IMR-90 (cell line): ENCODE measurements around the gene EML4. TPM values are rescaled to one million over a fixed set of nuclear protein-coding genes. Genes with fewer than 3 reads are reported as not detected.
A peak's percentile ranks its signal among the peaks of the same experiment; 100 is the strongest.

Source experiments
- ATAC-seq: fragments of 200-7000 bp; cut with Tn5 transposase; 2 replicates; pipeline ENCODE4 v1.9.1; 2020; ENCODE audit warnings: low read depth, mild to moderate bottlenecking, moderate library complexity
- BruUV-seq: library from RNA; stranded (reverse); fragments of 400-500 nt; replicated peaks from 2 replicates; lab custom pipeline; 2021; lab: Mats Ljungman, UMichigan
- CTCF ChIA-PET: fragments of 300-600 bp; formaldehyde crosslinking; extraction: SDS; loops from one replicate; lab custom pipeline; 2021; ENCODE audit warnings: antibody characterized with exemption; lab: Yijun Ruan, JAX
- POLR2A ChIA-PET: fragments of 300-600 bp; sonication (Branson Sonifier 250); formaldehyde crosslinking; loops from one replicate; lab custom pipeline; 2022; ENCODE audit warnings: antibody characterized with exemption; ENCODE audit not compliant: unreplicated experiment; lab: Charles Lee
- DNase-seq: peaks from one replicate; pipeline ENCODE4 v3.0.0; 2013
- H2AFZ ChIP-seq: replicated peaks from 2 replicates; pipeline ENCODE3; 2013; ENCODE audit warnings: low read length, mild to moderate bottlenecking; ENCODE audit not compliant: poor library complexity
- H2AK5ac ChIP-seq: 2 replicates; pipeline ENCODE4 v1.6.1; 2013; ENCODE audit warnings: low read depth, low read length, inconsistent platforms
- H2AK9ac ChIP-seq: replicated peaks from 2 replicates; pipeline ENCODE3; 2013; ENCODE audit warnings: mild to moderate bottlenecking, low read depth, low read length, moderate library complexity; ENCODE audit not compliant: poor library complexity
- H2BK120ac ChIP-seq: 2 replicates; pipeline ENCODE4 v1.6.1; 2013; ENCODE audit warnings: low read depth, low read length, inconsistent platforms
- H2BK15ac ChIP-seq: 3 replicates; pipeline ENCODE4 v1.6.1; 2013; ENCODE audit warnings: low read depth, low read length, inconsistent platforms
- H2BK20ac ChIP-seq: 2 replicates; pipeline ENCODE4 v1.6.1; 2013; ENCODE audit warnings: low read depth, mild to moderate bottlenecking, inconsistent platforms, low read length, moderate library complexity
- H2BK5ac ChIP-seq: 2 replicates; pipeline ENCODE4 v1.6.1; 2013; ENCODE audit warnings: mild to moderate bottlenecking, low read depth, low read length, inconsistent platforms; ENCODE audit not compliant: poor library complexity, severe bottlenecking
- H3K14ac ChIP-seq: replicated peaks from 2 replicates; pipeline ENCODE4 v1.6.1; 2013; ENCODE audit warnings: low read depth, low read length, inconsistent platforms
- H3K18ac ChIP-seq: 2 replicates; pipeline ENCODE4 v1.6.1; 2013; ENCODE audit warnings: low read depth, low read length, control low read depth
- H3K23ac ChIP-seq: 2 replicates; pipeline ENCODE4 v1.6.1; 2013; ENCODE audit warnings: low read depth, low read length, inconsistent platforms
- H3K27ac ChIP-seq: 2 replicates; pipeline ENCODE4 v1.5.1; 2013; ENCODE audit warnings: mild to moderate bottlenecking, control low read depth, low read length; ENCODE audit not compliant: insufficient read depth
- H3K27me3 ChIP-seq: 2 replicates; pipeline ENCODE4 v1.6.1; 2013; ENCODE audit warnings: low read length; ENCODE audit not compliant: control insufficient read depth, insufficient read depth
- H3K36me3 ChIP-seq: 2 replicates; pipeline ENCODE4 v1.6.1; 2013; ENCODE audit warnings: low read length, mixed read lengths; ENCODE audit not compliant: control insufficient read depth, insufficient read depth
- H3K4ac ChIP-seq: 2 replicates; pipeline ENCODE4 v1.6.1; 2013; ENCODE audit warnings: low read depth, low read length, inconsistent platforms
- H3K4me1 ChIP-seq: 2 replicates; pipeline ENCODE4 v1.6.1; 2013; ENCODE audit warnings: low read length, mixed read lengths; ENCODE audit not compliant: control insufficient read depth, insufficient read depth
- H3K4me2 ChIP-seq: 2 replicates; pipeline ENCODE4 v1.6.1; 2013; ENCODE audit warnings: low read depth, mild to moderate bottlenecking, control low read depth, low read length, moderate library complexity
- H3K4me3 ChIP-seq: 2 replicates; pipeline ENCODE4 v1.5.1; 2013; ENCODE audit warnings: low read depth, mild to moderate bottlenecking, control low read depth, low read length, moderate library complexity; ENCODE audit not compliant: insufficient read depth
- H3K56ac ChIP-seq: 2 replicates; pipeline ENCODE4 v1.6.1; 2013; ENCODE audit warnings: low read length, inconsistent platforms; ENCODE audit not compliant: insufficient read depth; ENCODE audit errors: extremely low read depth
- H3K79me1 ChIP-seq, 2 experiments: 2 replicates each; pipeline ENCODE4 v1.6.1; 2013; ENCODE audit warnings: low read length in 2 of 2, inconsistent platforms in 1 of 2, low read depth in 1 of 2
- H3K9ac ChIP-seq: 2 replicates; pipeline ENCODE4 v1.6.1; 2013; ENCODE audit warnings: low read depth, low read length, control low read depth
- H3K9me1 ChIP-seq: 2 replicates; pipeline ENCODE4 v1.6.1; 2013; ENCODE audit warnings: low read length, inconsistent platforms; ENCODE audit not compliant: insufficient read depth
- H3K9me3 ChIP-seq: 2 replicates; pipeline ENCODE4 v1.6.1; 2013; ENCODE audit warnings: low read length; ENCODE audit not compliant: control insufficient read depth, insufficient read depth
- H4K20me1 ChIP-seq: 2 replicates; pipeline ENCODE4 v1.6.1; 2013; ENCODE audit warnings: low read length, inconsistent platforms; ENCODE audit not compliant: insufficient read depth
- H4K5ac ChIP-seq: 2 replicates; pipeline ENCODE4 v1.6.1; 2013; ENCODE audit warnings: mild to moderate bottlenecking, low read depth, low read length, control low read depth
- H4K8ac ChIP-seq, 2 experiments: 2 replicates each; pipeline ENCODE4 v1.6.1; 2013; ENCODE audit warnings: low read depth in 2 of 2, low read length in 2 of 2, control low read depth in 1 of 2, inconsistent platforms in 1 of 2
- H4K91ac ChIP-seq: 2 replicates; pipeline ENCODE4 v1.6.1; 2013; ENCODE audit warnings: low read depth, low read length, inconsistent platforms; ENCODE audit not compliant: insufficient read depth
- BHLHE40 ChIP-seq: fragments of 150-350 bp; IDR thresholded peaks from 2 replicates; pipeline ENCODE4 v1.6.1; 2016; ENCODE audit warnings: mild to moderate bottlenecking, low read depth, low read length
- CEBPB ChIP-seq: IDR thresholded peaks from 2 replicates; pipeline ENCODE4 v1.6.1; 2012; ENCODE audit warnings: low read depth, low read length, improper control_type of control experiment
- MAZ ChIP-seq: IDR thresholded peaks from 2 replicates; pipeline ENCODE4 v1.6.1; 2012; ENCODE audit warnings: low read depth, mild to moderate bottlenecking, low read length, improper control_type of control experiment, moderate library complexity, borderline replicate concordance
- RFX5 ChIP-seq: IDR thresholded peaks from 2 replicates; pipeline ENCODE4 v1.8.0; 2012; ENCODE audit warnings: low read depth, mild to moderate bottlenecking, low read length, moderate library complexity
- WGBS, 2 experiments: methylation state at CpG; one replicate each; pipeline versions ENCODE4 v1.1.5 to v1.1.7; 2013; ENCODE audit warnings: missing lambda C conversion rate in 2 of 2; ENCODE audit not compliant: insufficient read length in 1 of 2; ENCODE audit errors: extremely low coverage in 2 of 2; 5-methylcytosine and 5-hydroxymethylcytosine counted together
- dilution Hi-C: fragments of 300-500 bp; cut with HindIII; formaldehyde crosslinking; loops from one replicate; pipeline ENCODE4 v1.14.3; 2018; ENCODE audit warnings: low sequenced_read_pairs; ENCODE audit not compliant: unreplicated experiment
- in situ Hi-C: fragments of 300-500 bp; cut with MboI; formaldehyde crosslinking; loops from 3 replicates; pipeline ENCODE4 v1.14.3; 2019; ENCODE audit warnings: low sequenced_read_pairs, inconsistent platforms, mixed read lengths
- intact Hi-C: fragments of 100-400 bp; cut with micrococcal nuclease; formaldehyde crosslinking; loops from 2 replicates; pipeline ENCODE4 v1.10.0; 2022
- polyA plus RNA-seq, 3 experiments: library from polyadenylated mRNA; depleted of rRNA; stranded (reverse); fragments of >200 nt; gene quantifications; 2 replicates each; pipeline ENCODE4 v1.2.3, GENCODE V29; 2012; ENCODE audit warnings: low replicate concordance in 1 of 3
- total RNA-seq: library from RNA; depleted of rRNA; stranded (reverse); fragments of >200 nt; gene quantifications from 2 replicates; pipeline ENCODE4 v1.2.3, GENCODE V29; 2012

EML4 gene
- total and polyA plus RNA-seq, 2 of the 4 experiments (the other 2 are of a cell fraction) = 29.7 to 73.7 TPM

- Histone ChIP-seq H3K23ac (no peak overlapping the region; the same call in 1 of the 2 replicates), H3K9me1 (peaks cover 8% of the 10 kb centered on the region), H4K8ac (no peak overlapping the region), H2AFZ (no peak overlapping the region), H3K4me2 (no peak overlapping the region), H3K18ac (no peak overlapping the region), H3K9me3 (no peaks in the 10 kb centered on the region), H2BK120ac (no peak overlapping the region), H4K91ac (no peak overlapping the region), H3K56ac (no peak overlapping the region), H3K4me3 (no peak overlapping the region), H2BK5ac (no peak overlapping the region), H2AK9ac (no peak overlapping the region), H2AK5ac (no peak overlapping the region), H3K79me1 (peaks cover 10 to 73% of the 10 kb centered on the region in 2 experiments), H3K27ac (no peak overlapping the region), H4K20me1 (peaks cover 7% of the 10 kb centered on the region; the same call in 1 of the 2 replicates), H2BK20ac (no peak overlapping the region), H4K5ac (peak overlapping the region; percentile 54; the same call in 1 of the 2 replicates), H3K27me3 (no peaks in the 10 kb centered on the region), H3K9ac (no peak overlapping the region), H3K4ac (no peak overlapping the region), H2BK15ac (no peak overlapping the region), H3K36me3 (no peaks in the 10 kb centered on the region), H3K14ac (no peak overlapping the region), H3K4me1 (peaks cover 18% of the 10 kb centered on the region)
- WGBS, 2 experiments = 100% methylated on average over 1 of the region's 2 CpGs; no CpG with 5 or more reads in 1 of the 2 experiments
- ChIA-PET CTCF (interaction anchor here (0.6 kb wide), 2 partner anchors 10 to 39 kb away, joined by 4 read pairs; no protein-coding TSS in a partner anchor), POLR2A (no interaction called here)
- ATAC-seq (no peak), DNase-seq (no peak)
- TF ChIP-seq RFX5 (no peak), BHLHE40 (no peak), MAZ (no peak), CEBPB (no peak)
- no TSS peak for BruUV-seq
- in situ Hi-C loops (no loop called here), dilution Hi-C loops (no loop called here), intact Hi-C loops (no loop called here)
Measured at GRCh38 chr2:42189235-42189566, 20.0 kb downstream of the EML4 start.
